GM18861 (cell line): ENCODE results near the gene PPM1G.
"Not testable (repeated sequence)": the region's sequence is repeated elsewhere in the genome, so short reads cannot be mapped to it uniquely, and the experiment has no call there.

ENCODE experiments used
- ATAC-seq: cut with Tn5 transposase; IDR thresholded peaks from one replicate; pipeline ENCODE4 v1.9.1; 2021; ENCODE audit not compliant: unreplicated experiment

Gene PPM1G, protein sequence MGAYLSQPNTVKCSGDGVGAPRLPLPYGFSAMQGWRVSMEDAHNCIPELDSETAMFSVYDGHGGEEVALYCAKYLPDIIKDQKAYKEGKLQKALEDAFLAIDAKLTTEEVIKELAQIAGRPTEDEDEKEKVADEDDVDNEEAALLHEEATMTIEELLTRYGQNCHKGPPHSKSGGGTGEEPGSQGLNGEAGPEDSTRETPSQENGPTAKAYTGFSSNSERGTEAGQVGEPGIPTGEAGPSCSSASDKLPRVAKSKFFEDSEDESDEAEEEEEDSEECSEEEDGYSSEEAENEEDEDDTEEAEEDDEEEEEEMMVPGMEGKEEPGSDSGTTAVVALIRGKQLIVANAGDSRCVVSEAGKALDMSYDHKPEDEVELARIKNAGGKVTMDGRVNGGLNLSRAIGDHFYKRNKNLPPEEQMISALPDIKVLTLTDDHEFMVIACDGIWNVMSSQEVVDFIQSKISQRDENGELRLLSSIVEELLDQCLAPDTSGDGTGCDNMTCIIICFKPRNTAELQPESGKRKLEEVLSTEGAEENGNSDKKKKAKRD

DNA sequence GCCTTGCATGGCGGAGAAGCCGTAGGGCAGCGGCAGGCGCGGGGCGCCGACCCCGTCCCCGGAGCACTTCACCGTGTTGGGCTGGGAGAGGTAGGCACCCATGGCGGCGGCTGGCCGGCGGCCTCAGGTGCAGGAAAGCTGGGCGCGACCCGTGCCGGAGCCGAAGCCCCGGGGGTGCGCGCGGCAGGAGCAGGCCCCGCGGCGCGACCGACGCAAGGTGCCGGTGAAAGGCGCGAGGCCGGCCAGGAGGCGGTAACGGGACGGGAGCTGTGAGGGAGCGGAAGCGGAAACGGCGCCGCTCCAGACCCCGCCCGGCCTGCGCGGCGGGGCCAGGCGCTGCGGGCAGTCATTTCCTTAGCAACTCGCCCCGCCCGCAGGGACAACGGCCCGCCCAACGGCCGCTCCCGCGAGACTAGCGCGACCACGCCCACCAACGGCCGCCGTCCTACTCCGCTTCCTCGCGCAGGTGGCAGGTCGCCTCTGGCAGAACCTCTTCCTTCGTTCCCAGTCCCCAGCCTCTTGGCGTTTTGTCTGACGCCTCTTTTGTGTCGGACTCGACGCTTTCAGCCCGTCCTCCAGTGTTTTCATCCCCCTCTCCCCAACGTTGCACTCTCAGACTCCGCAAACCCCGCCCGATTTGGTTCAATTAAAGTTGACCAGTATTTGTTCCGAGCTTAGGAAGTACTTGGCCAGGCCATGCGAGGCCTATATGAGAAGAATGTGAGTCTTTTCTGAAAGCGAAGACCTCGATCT lies at the start of gene PPM1G:
TSS of gene PPM1G (minus strand) at position 271 of the 753 bp plus-strand sequence. CDS start at position 102, 169 bp downstream.
- peak; percentile 88 for ATAC-seq

DNA sequence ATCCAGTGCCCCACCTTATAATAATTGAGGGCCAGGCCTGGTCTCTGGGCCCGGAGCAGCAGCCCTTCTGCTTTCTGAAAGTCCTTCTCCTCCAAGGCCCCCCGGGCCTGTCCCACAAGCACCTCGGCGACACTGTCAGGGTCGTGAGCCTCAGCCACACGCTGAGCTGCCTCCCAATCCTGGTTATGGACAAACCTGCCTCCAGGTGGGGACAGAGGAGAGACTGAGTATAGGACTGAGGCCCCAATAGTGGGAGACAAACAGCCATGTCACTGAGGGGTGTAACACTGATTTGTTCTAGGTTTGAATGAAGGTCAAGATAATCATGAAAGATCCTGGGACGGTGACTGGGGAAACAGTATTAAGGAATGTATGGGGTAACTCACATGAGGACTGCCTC lies 44.6 kb upstream of the PPM1G start:
- no peak for ATAC-seq

DNA sequence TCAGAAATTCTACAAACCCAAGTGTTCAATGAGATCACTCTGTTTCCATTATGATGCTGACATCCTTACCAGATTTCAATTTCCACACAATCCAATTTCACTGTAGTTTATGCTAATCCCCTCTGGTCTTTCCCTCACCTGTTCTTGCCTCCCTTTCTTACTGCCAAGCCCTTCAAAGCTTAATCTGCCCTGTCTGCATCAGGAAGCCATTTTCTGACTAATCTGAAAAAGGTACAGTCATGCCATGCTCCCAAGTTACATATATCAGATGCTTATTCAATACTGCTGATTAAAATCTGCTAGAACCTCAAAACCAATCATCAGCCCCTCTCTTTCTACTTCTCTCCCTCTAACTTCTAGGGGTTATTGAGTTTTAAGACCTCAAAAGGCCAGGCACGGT lies 41.7 kb upstream of the PPM1G start:
- no peak for ATAC-seq

DNA sequence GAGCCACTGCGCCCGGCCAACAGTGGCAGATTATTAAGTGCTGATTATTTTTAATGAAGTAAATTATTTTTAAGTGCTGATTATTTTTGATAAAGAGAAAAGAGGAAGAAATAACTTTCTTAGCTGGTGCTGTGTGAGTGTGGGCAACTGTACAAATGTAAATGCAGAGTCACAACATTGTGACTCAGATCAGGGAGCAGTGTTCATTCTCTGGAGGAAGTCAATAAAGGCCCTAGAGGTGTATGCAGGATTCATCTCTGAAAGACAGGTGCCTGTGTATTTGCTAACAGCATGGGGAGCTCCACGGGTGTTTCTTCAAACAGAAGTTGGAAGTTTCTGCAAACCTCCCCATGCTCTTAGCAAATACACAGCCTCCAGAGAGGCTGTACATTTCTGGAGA lies 39.0 kb upstream of the PPM1G start:
- ATAC-seq = no peak

DNA sequence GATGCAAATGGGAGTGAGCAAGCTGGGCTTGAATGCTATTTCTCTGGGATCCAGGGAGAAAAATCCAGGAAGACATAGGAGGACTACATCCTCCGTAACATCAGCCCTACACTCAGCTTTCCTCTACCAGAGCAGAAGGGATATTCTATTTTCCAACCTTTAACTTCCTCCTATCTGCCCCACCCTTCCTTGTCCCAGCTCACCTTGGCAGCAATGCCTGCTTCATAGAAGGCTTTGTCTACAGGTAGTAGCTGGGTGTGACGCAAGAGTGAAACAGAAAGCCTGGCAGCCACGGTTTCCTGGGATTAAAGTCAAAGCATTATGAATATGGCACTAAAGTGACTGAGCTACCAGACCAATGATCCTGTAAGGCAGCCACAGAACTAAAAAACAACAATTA lies 36.7 kb upstream of the PPM1G start:
- ATAC-seq = no peak

DNA sequence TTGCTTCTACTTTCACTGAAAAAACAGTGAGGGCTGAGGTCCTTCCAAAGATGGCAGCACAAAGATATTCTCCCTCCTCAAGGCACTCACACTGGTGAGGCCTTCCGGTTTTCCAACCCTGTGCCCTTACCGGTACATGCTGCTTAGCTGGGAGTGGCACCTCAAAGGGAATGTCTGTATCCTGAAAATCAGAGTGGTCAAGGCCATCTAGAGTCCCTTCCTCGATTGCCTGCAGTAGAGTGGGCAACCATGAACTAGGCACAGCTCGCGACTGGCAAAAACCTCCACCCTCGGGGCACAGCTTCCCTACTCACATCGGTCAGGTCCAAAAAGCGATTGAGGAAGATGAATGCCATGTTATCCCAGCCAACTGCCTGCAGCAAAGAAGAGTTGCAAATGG lies 36.2 kb upstream of the PPM1G start:
- no peak for ATAC-seq

DNA sequence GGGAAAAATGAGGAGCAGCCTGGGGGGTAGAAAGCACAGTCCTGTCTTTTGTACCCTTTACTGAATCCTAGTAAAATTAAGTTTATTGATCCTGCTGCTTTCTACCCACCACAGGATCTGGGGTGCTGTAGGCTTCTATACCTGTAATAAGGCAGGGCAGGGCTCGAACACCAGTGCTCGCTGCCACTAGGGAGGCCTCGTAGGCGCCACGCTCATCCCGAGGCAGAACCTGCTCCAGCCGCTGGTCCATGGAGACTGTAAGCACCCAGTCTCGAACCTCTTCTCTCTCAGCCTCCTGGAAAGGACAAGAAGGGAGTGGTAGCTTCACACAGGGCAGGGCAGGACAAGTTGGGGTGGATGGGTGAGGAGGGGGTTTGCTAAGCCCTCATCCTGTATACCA lies 35.8 kb upstream of the PPM1G start:
- ATAC-seq = no peak

DNA sequence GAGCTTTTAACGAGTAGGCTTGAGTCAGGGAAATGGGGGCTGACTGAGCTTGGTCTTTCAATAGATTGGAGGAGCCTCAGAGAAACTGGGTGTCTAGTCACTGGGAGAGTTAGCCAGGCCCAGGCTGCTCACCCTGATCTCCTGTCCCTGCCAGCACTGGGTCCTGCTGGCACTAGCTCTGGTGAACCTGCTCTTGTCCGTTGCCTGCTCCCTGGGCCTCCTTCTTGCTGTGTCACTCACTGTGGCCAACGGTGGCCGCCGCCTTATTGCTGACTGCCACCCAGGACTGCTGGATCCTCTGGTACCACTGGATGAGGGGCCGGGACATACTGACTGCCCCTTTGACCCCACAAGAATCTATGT lies 33.5 kb upstream of the PPM1G start:
- ATAC-seq = no peak

DNA sequence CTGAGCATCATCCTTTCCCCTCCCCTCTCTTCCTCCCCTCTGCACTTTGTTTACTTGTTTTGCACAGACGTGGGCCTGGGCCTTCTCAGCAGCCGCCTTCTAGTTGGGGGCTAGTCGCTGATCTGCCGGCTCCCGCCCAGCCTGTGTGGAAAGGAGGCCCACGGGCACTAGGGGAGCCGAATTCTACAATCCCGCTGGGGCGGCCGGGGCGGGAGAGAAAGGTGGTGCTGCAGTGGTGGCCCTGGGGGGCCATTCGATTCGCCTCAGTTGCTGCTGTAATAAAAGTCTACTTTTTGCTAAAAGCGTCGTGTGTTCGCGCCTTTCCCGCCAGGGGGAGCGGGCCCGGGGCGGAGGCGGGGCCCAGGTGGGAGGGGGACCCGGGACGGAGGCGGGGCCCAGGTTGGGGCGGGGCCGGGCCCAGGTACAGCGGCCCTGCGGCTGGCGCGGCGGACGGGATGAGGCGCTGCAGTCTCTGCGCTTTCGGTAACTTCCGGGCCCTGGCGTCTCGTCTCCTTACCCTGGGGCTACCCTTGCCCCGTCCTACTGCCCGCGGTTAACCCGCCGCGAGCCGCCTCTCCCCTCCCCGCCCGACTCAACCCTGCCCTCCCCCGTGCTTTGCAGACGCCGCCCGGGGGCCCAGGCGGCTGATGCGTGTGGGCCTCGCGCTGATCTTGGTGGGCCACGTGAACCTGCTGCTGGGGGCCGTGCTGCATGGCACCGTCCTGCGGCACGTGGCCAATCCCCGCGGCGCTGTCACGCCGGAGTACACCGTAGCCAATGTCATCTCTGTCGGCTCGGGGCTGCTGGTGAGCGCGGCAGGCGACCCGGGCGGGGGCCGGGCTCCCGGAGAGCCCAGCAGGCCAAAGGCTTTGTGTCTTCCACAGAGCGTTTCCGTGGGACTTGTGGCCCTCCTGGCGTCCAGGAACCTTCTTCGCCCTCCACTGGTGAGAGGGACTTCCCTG lies 32.8 kb upstream of the PPM1G start, which contains the start of gene KRTCAP3:
TSS of gene KRTCAP3 (plus strand) at position 424 of the 962 bp plus-strand sequence. CDS start at position 456, 32 bp downstream.
- no peak for ATAC-seq

DNA sequence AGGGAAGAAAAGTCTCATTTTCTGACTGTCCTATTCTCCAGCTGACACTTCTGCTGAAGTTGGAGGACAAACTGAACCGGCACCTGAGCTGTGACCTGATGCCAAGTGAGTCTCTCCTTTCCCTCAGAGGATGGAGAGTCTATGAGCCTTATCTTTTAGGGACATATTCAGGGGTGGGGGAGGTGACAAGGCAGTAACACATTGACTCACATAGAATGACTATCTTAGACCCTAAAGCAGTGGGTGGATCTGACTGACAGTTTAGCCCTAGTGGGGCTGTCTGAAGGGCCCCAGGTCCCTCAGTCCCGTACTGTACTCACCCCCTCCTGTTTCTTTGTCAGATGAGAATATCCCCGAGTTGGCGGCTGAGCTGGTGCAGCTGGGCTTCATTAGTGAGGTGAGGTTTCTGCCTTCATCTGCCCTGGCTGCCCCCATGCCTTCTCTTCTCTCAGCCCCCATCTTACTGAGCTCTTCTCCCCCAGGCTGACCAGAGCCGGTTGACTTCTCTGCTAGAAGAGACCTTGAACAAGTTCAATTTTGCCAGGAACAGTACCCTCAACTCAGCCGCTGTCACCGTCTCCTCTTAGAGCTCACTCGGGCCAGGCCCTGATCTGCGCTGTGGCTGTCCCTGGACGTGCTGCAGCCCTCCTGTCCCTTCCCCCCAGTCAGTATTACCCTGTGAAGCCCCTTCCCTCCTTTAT lies 32.0 kb upstream of the PPM1G start:
- no peak for ATAC-seq

DNA sequence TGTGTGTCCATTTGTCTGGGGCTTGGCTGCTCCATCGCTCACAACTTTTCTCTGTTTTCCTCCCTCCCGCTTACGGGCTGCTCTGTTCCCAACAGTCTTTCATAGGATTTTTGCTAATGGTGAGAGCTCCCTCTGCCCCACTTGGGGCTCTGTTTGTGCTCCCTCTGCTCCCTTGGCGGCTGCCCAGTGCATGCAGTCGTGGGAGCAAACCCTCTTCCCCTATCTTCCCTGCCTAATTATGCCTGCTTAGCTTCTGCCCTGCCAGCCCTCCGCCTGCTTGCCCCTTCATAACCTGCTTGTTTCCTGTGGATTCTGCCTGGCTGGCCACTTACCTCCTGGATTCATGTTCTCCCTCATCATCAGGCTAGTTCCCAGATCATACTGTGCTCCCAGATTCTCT lies 26.2 kb upstream of the PPM1G start:
- ATAC-seq = no peak

DNA sequence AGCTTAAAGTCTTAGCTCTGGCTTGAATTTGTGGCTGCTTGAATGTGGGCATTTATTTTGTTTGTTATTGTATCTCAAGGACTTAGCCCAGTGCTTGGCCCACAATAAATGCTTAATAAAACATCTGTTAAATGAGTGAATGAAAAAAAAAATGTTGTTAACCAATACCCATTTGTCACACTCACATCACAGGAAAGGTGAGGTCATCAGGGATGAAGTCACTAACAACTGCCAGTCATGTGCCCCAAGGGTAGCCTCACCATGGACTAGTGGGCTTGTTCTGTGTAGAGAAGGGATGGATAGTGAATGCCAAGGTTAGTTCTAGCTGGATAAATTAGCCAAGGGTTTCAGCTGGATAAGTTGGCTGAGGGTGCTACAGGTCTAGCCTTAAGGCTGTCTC lies 22.0 kb upstream of the PPM1G start:
- no peak for ATAC-seq

DNA sequence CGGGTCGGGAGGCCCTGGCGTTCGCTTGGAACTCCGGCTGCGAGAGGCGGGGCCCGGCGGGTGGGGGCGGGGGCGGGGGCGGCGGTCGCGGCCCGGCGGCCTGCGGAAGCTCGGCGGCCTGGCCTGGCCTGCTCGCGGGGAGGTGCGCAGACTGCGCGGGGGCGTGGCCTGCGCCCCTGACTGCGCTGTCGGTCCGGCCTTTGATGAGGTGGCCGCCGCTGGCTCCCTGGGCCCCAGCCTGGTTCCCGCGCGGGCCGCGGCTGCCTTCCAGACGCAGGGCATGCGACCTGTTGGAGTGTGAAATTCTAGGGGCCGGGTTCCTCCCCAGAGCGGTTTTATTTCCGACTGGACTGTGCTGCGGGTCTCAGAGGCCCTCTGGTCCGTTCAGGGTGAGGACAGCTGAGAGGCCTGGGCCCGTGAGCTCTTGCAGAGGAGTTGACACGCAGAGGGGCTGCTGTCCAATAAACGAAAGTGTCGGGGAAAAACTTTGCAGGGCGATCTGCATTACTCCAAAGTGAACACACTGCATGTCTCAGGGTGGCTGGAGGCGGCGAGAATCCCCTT lies 19.7 kb upstream of the PPM1G start:
- ATAC-seq = peak; percentile 47

DNA sequence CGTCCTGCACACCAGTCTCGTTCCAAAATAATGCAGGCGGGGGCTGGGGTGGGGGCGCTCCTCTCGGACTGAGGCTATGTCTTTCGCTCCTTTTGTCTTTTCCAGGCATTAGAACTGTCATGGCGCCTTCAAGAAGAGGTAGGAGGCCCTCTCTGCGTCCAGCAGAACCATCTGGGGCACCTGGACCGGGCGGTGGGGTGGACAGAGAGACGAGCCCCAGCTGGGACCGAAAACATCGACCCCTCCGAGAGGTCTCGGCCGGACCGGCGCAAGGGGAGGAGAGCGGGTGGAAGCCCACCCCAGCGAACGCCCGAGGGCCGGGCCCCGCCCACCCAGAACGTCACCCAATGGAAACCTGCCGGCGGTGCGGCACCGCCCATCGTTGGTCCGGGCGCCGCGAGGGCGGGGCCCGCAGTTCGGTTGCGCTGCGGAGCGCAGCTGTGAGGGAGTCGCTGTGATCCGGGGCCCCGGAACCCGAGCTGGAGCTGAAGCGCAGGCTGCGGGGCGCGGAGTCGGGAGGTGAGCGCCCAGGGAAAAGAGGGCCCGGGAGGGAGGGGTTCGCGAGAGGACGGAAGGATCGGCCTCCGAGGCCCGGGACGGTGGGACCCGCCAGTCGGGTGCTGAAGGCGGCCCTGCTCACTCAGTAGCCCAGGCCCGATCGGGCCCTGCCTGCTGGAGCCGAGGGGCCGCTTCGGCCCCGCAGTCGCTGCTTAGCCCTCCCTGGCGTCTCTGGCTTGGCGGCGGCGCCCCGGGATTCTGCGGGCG lies 19.0 kb upstream of the PPM1G start, which contains the start of gene NRBP1:
TSS of gene NRBP1 (plus strand) at position 419 of the 765 bp plus-strand sequence. CDS start 4,643 bp downstream, outside the sequence.
- peak; percentile 89 for ATAC-seq

DNA sequence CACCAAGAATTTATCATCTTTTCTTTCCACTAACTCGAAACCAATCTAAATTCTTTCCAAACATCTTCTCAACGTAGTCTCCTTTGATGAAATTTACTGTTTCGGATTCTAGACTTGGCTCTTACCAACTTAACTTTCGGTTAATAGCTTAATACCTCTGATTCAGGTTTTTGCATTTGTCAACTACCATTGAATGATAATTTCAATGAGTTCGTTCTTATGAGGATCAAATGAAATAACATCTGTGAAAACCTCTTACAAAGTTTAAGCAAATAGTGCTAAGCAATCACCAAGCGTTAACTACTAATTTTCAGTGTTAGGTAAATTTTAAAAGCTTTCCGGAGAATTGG lies 18.4 kb upstream of the PPM1G start:
- ATAC-seq = no peak

DNA sequence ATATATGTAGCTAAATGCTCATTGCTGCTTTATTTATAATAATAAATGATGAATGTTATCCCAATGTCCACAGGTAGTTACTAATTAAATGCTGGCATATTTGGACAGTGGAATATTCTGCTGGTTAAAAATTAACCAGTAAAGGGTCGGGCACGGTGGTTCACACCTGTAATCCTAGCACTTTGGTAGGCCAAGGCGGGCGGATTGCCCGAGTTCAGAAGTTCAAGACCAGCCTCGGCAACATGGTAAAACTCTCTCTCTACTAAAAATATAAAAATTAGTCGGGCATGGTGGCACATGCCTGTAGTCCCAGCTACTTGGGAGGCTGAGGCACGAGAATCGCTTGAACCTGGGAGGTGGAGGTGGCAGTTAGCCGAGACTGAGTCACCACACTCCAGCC lies 15.6 kb upstream of the PPM1G start:
- ATAC-seq = not testable (repeated sequence)

DNA sequence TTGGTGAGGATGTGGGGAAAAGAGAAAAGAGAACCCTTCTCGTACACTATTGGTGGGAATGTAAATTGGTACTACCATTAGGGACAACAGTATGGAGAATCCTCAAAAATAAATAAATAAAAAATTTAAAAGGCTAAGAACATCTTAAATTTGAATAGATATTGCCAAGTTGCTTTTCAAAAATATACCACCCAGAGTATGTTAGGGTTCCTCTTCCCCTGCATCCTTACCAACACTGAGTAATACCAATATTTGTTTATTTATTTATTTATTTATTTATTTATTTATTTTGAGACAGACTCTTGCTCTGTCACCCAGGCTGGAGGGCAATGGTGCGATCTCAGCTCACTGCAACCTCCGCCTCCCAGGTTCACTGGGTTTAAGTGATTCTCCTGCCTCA lies 13.6 kb upstream of the PPM1G start:
- ATAC-seq = no peak

DNA sequence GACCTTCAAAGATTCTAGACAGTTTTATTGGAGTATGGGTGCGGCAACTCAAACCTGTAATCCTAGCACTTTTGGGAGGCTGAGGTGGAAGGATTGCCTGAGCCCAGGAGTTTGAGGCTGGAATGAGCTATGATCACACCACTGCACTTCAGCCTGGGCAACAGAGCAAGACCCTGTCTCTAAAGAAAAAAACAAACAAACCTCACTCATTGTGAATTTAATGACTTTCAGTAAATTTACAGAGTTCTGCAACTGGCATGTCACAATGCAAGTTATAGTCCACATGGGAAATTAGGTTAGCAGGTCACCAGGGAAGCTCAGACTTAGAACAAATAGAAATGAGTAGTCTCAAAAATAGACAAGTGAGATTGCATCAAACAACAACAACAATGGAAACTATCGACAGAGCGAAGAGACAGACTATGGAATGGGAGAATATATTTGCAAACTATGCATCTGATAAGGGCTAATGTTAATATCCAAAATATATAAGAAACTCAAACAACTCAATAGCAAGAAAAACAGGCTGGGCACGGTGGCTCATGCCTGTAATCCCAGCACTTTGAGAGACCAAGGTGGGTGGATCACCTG lies 12.4 kb upstream of the PPM1G start:
- no peak for ATAC-seq

DNA sequence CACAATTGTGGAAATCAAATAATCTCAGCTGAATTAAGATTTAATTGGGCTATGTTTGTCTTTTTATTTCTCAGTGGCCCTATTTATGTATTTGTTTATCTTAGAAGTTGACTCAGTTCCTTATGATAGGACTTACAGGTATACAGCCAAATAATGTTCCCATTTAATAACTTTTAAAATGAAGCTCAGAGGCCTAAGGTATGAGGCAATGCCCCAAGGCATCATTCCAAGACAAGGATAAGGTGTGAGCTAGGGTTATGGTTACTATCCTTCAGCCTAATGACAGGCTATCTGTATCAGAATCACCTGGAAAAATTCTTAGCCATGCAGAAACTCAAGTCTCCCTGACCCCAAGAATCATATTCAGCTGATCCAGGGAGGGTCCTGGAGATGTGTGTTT lies 11.6 kb upstream of the PPM1G start:
- no peak for ATAC-seq
